CD4-positive, alpha-beta T cell treated with Interleukin-12 subunit alpha and Interleukin-12 subunit beta, for 1 hour (primary cell): ENCODE measurements around the gene SEPTIN1.
"Not testable (repeated sequence)": the region's sequence is repeated elsewhere in the genome, so short reads cannot be mapped to it uniquely, and the experiment has no call there.

Experiments used
- DNase-seq: peaks from one replicate; pipeline ENCODE4 v3.0.0-alpha.2; 2020

SEPTIN1 gene

DNA sequence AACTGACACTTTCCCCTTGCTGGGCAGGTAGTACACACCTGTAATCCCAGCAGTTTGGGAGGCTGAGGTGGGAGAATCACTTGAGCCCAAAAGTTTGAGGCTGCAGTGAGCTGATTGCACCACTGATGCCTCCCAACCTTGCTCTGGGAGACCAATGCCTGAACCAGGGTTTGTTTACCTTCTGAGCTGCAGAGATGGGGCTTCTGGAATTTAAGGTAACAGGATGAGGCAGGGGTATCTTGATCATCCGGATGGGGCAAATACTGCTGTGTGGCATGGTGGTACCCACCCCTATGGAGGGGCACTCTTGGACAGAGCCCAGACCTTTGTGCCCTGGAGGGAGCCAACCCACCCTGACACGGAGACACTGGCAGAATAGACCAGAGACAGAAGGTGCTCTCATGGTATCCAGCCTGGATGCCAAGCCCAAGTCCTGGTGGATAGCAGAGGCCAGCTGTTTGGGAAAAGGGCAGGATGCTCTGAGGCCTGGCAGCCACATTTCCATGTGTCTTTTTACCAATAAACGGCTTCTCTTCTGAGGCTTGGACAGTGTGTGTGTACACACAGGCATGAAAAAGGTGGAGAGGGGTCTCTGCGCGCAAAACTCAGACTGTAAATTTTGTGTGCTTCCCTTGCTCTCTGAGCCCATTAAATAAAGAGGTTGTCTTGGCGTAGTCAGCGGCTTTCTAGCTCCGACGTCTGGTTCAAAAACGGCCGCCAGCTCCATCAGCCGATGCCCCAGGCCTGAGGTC is 17.2 kb upstream of the SEPTIN1 start:
- no peak for DNase-seq

DNA sequence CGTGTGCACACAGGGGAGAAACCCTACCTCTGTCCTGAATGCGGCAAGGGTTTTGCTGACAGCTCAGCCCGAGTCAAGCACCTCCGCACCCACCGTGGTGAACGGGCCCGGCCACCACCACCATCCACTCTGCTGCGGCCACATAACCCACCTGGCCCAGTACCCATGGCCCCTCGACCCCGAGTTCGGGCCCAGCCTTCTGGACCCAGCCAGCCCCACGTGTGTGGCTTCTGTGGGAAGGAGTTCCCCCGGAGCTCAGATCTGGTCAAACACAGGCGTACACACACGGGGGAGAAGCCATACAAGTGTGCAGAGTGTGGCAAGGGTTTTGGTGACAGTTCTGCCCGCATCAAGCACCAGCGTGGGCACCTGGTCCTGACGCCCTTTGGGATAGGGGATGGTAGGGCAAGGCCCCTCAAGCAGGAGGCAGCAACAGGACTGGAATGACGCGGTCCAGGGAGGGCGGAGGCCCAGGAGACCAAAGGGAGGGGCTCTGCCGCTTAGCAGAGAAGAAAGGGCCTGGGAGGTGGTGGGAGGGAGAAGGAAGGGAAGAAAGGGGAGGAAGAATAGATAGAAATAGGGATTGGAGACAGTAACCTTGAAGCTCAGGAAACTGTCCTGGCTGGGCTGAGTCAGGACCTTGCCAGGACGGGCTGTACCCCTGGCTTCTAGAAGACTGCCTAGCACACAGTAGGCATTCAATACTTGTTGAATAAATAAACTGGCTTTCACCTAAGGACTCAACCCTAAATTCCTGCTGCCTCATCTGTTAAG is 16.5 kb upstream of the SEPTIN1 start:
- no peak for DNase-seq

DNA sequence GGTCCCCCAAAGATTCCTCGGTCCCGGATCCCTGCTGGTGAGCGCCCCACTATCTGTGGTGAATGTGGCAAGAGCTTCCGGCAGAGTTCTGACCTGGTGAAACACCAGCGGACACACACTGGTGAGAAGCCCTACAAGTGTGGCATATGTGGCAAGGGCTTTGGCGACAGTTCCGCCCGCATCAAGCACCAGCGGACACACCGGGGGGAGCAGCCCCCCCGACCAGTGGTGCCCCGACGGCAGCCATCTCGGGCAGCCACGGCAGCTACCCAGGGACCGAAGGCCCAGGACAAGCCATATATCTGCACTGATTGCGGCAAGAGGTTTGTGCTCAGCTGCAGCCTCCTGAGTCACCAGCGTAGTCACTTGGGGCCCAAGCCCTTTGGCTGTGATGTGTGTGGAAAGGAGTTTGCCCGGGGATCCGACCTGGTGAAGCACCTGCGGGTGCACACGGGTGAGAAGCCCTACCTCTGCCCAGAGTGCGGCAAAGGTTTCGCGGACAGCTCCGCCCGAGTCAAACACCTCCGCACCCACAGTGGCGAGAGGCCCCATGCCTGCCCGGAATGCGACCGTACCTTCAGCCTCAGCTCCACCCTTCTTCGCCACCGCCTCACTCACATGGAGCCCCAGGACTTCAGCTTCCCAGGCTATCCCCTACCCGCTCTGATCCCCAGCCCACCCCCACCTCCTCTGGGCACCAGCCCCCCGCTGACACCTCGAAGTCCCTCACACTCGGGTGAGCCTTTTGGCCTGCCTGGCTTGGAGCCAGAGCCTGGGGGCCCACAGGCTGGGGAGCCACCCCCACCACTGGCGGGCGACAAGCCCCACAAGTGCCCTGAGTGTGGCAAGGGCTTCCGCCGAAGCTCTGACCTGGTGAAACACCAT is 15.7 kb upstream of the SEPTIN1 start:
- DNase-seq, result no peak

DNA sequence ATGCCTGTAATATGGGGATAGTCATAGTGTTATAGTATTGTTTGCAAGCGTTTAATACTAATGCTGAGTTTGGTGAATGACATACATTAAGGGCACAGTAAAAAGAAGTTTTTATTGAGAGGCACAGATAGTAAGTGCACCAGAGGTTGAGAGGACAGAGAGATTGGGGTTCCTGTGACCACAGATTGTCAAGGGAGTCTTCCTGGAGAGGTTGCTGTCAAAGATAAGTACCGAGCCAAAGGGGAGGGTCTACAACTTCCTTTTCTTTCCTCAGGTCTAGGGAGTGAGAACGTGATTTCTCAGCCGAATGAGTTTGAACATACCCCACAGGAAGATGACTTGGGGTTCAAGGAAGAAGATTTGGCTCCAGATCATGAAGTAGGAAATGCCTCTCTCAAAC is 14.7 kb upstream of the SEPTIN1 start:
- no peak for DNase-seq

DNA sequence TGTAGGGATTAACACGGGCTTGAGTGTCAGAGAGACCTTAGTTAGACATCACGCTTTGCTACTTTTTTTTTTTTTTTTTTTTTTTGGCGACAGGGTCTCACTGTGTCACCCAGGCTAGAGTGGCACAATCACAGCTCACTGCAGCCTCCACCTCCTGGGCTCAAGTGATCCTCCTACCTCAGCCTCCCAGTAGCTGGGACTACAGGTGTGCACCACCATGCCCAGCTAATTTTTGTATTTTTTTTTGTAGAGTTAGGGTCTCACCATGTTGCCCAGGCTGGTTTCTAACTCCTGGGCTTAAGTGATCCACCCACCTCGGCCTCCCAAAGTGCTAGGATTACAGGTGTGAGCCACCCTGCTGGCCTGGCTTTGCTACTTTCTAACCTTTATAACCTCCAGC is 14.3 kb upstream of the SEPTIN1 start:
- not testable (repeated sequence) for DNase-seq

DNA sequence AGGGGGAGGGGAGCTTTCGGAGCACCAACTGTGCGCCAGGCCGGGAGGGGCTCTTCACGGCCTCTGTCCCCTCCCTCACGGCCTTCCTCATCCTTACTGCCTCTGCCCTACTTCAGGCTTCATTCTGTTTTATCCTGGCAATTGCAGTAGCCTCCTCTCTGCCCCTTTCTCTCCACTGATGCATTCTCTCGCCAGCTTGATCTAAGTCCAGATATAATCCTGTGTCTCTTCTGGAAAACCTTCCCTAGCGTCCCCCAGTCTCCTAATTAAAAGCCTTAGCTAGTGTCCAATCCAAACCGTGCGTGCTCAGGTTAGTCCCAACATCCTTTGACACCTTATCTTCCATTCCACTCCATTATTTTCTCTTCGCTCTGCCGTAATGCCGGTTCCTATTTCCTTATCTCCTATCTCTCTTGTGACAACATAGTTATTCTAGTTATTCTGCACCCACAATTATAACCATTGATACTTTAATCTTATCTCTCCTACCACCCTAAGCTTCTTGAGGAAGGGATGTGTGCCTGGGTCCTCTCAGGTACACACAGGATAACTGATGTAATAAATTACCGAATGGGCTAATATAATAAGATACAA is 13.7 kb upstream of the SEPTIN1 start:
- no peak for DNase-seq

DNA sequence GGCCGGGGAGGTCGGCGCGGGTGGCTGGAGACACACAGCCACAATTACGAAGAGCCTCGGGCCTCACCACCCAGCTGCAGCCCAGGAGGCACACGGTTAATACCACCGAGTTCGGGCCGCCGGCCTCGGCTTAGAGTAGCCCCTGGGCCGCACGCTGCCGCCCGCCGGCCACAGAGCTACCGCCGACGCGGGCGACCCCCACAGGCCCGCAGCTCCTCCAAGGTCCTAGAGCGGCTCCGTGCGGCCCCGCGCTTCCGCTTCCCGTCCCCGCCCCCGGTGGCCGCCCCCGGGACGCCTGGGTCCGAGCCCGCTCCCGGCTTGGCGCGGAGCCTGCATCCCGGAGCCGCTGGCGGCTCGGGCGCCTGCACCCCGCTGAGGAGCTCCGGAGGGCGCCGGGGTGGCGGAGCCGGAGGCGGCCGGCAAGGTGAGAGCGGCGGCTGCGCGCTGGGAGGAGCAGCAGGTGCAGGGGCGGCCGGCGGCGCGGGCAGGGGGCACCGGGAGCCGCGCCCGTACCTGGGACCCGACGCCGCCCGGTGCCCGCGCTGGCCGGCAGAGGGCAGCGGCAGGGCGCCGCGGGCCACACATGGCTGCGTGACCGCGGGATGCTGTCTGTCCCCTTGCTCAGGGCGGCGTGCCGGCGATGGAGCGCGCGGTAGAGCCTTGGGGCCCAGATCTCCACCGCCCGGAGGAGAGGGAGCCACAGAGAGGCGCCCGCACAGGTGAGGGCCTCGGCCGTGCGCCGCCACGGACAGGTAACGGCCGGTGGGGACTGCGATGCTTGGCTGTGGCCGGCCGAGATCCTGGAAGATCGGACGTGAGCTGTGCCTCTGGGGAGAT is 13.0 kb upstream of the SEPTIN1 start, which contains the start of gene ZNF48:
Gene ZNF48 (plus strand): TSS at position 266 of the 837 bp plus-strand sequence. CDS start 375 bp downstream, at position 641.
- DNase-seq, result peak; percentile 67

DNA sequence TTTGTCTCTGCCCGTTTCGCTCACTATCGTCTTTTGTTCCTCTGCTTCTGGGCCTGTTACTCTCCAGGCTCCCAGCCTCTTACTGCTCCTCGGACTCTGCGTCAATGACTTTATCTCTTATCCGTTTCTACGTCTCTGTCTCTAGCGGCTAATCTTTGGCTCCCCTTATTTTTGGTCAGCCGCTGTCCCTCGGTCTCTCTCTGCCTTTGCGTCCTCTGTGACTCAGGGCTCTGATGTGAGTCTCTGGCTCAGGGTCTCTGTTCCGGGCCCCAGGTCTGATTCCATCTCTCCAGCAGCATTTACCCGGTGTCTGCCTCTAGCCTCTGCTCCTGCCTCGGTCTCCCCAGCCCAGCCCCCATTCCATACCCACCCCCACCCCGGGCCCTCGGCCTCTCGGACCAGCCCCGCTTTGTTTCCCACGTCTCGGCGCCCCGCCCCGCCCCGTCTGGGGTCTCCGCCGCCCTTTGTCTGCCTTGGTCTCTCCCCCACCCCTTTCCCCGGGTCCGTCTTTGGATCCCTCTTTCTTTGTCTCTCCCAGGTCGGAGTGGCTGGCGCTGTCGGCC is 12.3 kb upstream of the SEPTIN1 start:
- DNase-seq, result no peak

DNA sequence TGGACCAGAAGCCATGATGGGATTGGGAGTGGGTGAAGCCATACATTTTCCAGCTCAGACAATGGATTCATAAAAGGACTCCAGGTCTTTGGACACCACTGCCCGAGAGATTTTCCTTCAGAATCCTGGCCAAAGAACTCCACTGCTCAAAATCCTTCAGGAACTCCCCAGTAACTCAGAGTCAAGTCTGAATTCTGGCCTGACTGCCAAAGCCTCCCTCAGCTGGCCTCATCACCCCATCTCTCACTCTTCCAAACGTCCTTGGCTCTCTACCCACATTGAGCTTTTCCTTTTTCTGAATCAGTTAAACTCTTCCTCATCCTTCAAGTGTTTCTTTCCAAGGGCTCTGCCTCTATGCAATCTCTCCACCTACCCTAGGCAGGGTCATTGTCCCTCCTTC is 1.2 kb upstream of the SEPTIN1 start:
- DNase-seq, result no peak

DNA sequence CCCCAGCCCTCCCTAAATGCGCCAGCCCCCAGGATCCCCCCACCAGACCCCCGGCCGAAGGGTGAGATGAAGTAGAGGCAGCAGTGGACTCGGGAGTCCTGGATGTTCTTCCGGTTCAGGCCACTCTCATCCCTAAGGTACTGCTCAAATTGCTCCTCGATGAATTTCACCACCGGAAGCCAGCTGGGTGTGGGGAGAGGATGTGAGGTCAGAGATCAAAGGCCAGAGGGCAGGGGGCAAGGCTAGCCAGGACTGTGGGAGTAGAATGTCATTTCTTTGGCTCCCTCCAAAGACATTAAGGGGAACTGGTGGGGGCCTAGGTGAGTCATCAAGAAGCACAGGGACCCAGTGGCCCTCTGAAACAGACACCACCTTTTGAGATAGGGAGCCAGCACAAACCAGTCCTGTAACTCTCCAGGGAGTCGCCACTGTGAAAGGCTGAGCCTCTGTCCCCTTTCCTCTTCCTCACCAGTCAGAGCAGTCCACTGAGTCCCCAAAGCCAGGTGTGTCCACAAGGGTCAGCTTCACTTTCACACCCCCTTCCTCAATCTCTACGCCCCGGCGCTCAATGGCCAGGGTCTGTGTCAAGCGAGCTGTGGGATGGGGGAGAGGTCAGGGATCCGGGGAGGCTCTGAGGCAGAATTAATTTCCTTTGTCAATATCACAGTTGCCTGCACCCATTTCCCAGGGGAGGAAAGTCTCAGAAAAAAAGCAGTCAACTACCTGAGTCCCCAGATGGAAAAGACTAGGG is 895 bp downstream of the SEPTIN1 start:
- peak; percentile 51 for DNase-seq

DNA sequence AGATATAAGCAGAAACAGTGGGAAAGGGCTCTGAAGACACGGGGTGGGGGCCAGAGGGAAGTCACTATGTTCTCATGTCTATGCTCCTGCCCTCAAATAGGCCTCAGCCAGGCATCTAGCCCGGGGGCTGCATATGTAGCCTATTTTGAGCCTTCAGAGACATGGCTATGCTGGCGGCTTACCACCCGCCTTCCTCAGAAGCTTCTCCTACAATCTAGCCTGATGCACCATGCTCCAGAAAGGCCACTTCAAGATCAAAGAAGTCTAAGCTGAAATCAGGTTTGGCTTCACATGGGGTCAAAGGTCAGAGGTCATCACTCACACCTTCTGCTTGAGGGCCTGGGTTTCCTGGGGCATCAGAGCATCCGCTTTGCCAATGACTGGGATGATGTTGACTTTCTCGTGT is 1.6 kb downstream of the SEPTIN1 start:
- DNase-seq, result peak; percentile 20

DNA sequence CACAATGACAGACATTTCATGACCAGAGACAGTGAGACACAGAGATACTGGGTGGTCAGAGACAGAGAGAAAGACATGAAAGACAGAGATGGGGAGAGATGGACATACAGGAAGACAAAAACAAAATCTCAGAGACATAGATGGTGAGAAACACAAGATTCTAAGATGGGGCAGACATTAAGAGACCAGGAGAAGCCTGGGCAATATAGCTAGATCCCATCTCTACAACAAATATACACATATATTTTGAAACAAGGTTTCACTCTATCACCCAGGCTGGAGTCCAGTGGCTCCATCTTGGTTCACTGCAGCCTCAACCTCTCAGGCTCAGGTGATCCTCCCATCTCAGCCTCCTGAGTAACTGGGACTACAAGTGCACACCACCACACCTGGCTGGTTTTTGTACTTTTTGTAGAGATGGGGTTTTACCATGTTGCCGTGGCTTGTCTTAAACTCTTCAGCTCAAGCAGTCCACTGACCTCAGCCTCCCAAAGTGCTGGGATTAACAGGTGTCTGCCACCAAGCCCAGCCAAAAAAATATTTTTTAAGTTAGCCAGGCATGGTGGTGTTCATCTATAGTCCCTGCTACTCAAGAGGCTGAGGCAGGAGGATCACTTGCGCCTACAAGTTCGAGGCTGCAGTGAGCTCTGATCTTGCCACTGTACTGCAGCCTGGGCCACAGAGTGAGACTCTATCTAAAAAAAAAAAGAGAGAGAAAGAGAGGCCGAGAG is 2.1 kb downstream of the SEPTIN1 start:
- no peak for DNase-seq

DNA sequence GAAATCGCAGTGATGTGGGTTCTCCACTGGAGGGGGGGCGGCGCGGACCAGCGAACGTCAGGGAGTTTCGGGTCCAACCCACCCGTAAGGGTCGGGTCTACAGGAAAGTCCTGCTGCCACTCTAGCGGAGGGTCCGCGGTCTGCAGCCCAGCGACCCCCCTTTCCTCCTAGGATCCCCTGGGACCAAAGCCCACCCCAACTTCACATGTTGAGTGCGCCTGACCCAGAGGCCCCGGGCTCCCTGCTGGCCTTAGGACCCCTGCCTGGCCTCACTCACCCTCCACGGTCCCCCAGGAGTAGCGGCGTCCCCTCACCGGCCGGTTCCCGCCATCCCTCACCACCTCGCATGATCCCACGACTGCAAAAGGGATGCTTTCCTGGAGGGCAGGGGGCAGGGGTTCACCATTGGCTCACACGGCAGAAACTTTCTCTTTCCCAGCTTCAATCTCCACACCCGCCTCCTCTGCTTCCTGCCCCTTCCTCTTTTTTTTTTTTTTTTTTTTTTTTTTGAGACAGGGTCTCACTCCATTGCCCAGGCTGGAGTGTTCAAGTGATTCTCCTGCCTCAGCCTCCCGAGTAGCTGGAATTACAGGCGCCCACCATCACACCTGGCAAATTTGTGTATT is 3.1 kb downstream of the SEPTIN1 start:
- DNase-seq, result no peak

DNA sequence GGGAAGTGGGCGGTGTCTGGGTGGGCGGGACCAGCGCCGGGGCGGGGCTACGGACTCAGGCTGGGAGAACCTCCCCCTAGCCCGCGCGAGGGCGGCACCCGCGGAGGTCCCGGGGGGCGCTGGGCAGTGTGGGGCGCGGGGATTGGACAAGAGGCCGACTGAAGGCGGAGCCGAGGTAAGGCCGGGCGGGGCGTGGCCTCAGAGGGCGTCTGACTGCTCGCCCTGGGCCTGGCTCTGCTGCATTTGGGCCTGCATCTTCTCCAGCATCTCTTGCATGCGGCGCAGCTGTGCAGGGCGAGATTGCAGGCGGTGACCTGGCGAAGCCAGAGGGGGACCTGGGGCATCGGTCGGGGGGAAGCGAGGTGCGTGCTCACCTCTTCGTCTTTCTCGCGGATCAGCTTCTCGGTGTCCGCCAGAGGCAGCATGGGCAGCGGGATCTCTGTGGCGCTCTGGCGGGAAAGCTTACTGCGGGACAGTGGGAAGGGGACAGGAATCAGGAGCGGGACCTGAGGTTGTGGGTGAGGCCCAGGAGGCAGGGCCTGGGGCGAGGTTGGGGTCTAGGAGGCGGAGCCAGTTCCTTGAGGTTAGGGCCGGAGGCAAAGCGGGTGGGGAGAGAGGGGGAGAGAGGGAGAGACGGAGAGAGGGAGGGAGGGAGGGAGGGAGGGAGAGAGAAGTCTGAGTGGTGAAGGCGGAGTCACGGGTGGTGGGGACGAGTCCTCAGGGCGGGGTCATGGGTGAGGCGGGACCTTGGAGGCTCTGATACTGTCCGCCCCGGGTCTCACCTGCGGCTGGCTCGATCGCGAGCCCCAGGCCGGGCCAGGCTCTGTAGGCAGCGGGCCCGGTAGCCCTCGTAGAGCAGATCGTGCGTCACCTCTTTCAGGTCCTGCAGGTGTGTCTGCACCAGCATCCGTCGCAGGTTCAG is 3.9 kb downstream of the SEPTIN1 start:
- peak; percentile 100 for DNase-seq

DNA sequence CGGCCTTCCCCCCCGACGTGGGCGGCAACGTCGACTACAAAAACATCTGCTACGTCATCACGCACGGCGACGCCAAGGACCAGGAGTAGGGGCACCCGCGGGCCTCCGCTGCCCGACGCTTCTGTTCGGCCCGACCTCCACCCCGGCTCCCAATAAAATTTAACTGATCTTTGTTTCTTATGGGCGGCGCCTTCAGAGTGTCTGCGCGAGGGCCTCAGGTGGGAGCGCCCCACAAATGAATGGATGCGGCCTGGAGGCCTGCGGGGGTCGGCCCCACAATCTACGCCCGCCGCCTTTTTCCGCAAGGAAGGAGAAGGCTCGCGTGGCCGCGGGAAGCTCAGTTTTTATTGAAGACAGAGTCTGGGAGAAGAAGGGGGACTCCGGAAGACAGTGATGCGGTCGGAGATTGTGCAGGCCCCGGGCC is 4.5 kb downstream of the SEPTIN1 start:
- peak; percentile 92 for DNase-seq

DNA sequence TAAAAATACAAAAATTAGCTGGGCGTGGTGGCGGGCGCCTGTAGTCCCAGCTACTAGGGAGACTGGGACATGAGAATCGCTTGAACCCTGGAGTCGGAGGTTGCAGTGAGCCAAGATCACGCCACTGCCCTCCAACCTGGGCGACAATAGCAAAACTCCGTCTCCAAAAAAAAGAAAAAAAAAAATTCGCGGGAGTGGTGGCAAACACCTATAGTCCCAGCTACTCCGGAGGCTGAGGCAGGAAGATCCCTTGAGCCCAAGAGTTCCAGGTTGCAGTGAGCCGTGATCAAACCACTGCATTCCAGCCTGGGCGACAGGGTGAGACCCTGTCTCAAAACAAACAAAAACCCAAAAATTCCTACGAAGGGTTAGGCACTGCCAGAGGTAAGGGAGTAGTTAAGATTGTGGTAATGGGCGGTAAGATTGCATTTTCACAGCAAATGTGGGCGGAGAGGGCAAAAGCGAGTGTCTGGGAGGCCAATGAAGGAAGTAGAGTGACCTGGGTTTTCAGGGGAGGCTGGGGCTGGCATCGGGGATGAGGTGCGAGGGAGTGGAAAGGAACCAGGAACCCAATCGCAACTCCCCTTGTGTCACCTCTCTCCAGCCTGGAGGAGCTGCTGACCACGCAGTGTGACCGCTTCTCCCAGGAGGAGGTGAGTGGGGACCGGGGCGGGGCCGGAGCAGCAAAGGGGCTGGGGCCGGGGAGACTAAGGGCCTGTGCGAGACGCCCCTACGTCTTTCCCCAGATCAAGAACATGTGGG is 5.1 kb downstream of the SEPTIN1 start:
- DNase-seq, result no peak

DNA sequence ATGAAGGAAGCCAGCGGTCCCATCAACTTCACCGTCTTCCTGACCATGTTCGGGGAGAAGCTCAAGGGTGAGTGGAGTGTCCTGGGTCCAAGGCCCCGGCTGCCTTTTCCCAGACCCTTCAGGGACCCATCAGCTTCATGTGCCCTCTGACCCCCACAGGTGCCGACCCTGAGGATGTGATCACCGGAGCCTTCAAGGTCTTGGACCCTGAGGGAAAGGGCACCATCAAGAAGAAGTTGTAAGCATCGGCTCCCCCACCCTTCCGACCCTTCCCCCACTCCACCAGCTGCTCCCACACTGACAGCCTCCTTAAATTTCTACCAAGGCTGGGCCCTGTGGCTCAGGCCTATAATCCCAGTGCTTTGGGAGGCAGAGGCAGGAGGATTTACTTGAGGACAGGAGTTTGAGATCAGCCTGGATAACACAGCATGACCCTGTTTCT is 5.9 kb downstream of the SEPTIN1 start:
- no peak for DNase-seq

DNA sequence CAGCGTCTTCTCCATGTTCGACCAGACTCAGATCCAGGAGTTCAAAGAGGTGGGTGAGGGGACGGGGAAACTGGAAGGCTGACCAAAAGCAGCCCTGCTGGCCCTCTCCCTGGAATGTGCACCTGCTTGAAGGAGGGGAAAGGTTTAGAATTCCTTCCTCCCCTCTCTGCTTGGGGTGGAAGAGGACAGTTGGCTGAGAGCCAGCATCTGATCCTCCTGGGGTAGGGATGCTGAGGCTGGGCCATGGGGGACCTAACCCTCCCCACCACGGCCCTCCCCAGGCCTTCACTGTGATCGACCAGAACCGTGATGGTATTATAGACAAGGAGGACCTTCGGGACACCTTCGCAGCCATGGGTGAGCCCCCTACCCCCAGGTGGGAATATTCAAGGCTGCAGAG is 6.5 kb downstream of the SEPTIN1 start:
- no peak for DNase-seq
